ENCODE data around the gene FECH. TPM values are rescaled to one million over a fixed set of nuclear protein-coding genes. Genes with fewer than 3 reads are reported as not detected.

FECH gene
- total and polyA plus RNA-seq, 2 donors (not counting 1 experiment from before 2014, with no cell fraction given) = 5.8 to 10.4 TPM

DNA sequence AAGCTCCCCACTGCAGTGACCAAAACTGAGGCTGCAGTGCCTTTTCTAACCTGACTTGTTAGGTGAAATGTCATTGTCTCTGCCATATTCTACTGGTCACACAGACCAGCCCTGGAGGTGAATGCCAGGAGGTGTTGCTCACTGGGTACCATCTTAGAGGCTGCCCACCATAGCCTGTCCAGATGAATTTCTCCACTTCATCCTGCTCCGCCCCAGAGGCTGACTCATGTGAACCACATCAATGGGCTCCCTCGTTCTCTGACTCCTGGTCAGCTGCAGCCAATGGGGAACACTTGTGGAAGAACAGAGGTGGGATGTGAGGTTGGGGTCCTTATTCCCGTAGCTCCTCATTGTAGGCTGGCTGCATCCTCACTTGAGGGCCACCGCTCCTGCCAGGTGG, 38.5 kb upstream of the FECH start:
- Histone ChIP-seq H3K9ac (ENCODE audit: low read length) (no peak overlapping the region), H3K79me2 (ENCODE audit: control insufficient read depth, insufficient read depth, low read length) (peaks cover 14% of the 10 kb centered on the region), H3K27me3 (replicated peaks in 1 of 4; ENCODE audit: control extremely low read depth in 1 of 4, control insufficient read depth in 3 of 4, insufficient read depth in 4 of 4, low read length in 3 of 4) (no peaks in the 10 kb centered on the region), H3K36me3 (replicated peaks in 1 of 2; ENCODE audit: control extremely low read depth in 1 of 2, control insufficient read depth in 1 of 2, extremely low read depth in 1 of 2, insufficient read depth in 2 of 2, low read length in 1 of 2) (no peaks in the 10 kb centered on the region), H3K4me3 (ENCODE audit: control extremely low read depth in 1 of 5, extremely low read depth in 1 of 5, insufficient read depth in 1 of 5, low read depth in 2 of 5, low read length in 4 of 5) (no peak overlapping the region), H3K27ac (ENCODE audit: low read length in 2 of 2) (no peak overlapping the region), H3K4me2 (replicated peaks; ENCODE audit: low read depth, low read length, poor library complexity, severe bottlenecking) (no peak overlapping the region), H2AFZ (ENCODE audit: insufficient read depth, low read depth, low read length, poor library complexity, severe bottlenecking) (no peak overlapping the region), H3K9me3 (ENCODE audit: control extremely low read depth in 1 of 3, control insufficient read depth in 2 of 3, insufficient read depth in 1 of 3, low read length in 2 of 3) (no peaks in the 10 kb centered on the region), H3K4me1 (ENCODE audit: control insufficient read depth in 2 of 2, insufficient read depth in 2 of 2, low read length in 2 of 2) (peaks cover 11 to 24% of the 10 kb centered on the region in 2 donors), H4K20me1 (ENCODE audit: control insufficient read depth, insufficient read depth, low read length, poor library complexity, severe bottlenecking) (no peaks in the 10 kb centered on the region)
- TF ChIP-seq, protein P1, sequence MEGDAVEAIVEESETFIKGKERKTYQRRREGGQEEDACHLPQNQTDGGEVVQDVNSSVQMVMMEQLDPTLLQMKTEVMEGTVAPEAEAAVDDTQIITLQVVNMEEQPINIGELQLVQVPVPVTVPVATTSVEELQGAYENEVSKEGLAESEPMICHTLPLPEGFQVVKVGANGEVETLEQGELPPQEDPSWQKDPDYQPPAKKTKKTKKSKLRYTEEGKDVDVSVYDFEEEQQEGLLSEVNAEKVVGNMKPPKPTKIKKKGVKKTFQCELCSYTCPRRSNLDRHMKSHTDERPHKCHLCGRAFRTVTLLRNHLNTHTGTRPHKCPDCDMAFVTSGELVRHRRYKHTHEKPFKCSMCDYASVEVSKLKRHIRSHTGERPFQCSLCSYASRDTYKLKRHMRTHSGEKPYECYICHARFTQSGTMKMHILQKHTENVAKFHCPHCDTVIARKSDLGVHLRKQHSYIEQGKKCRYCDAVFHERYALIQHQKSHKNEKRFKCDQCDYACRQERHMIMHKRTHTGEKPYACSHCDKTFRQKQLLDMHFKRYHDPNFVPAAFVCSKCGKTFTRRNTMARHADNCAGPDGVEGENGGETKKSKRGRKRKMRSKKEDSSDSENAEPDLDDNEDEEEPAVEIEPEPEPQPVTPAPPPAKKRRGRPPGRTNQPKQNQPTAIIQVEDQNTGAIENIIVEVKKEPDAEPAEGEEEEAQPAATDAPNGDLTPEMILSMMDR (IDR thresholded peaks at IDR 0.05) = no peak
- TF ChIP-seq EZH2 (IDR thresholded peaks at IDR 0.05; ENCODE audit: borderline replicate concordance, insufficient read depth, low read depth, low read length, poor library complexity, severe bottlenecking) = no peak
- ATAC-seq (ENCODE audit: low read depth) (no peak), DNase-seq (no peak)
- 91% methylated on average over 3 of the region's 4 CpGs for WGBS (ENCODE audit: insufficient coverage)
- Mint-ChIP-seq H3K4me1 (peaks cover 23% of the 10 kb centered on the region), H3K9me3 (ENCODE audit: insufficient read depth) (no peaks in the 10 kb centered on the region), H3K27ac (peak overlapping the region; percentile 41), H3K4me3 (no peak overlapping the region), H3K27me3 (no peaks in the 10 kb centered on the region)
- ChIA-PET CTCF (interaction anchor here (0.6 kb wide), 1 partner anchor 43 kb away, joined by 3 read pairs; no protein-coding TSS in a partner anchor), POLR2A (interaction anchor here (1.3 kb wide), 1 partner anchor 124 kb away, joined by 4 read pairs; no protein-coding TSS in a partner anchor)
- intact Hi-C loops (cut with micrococcal nuclease) = loop anchor here (5.0 to 10.0 kb wide), 2 partner anchors 970 to 1512 kb away; partner anchors contain the start of genes SEC11C and WDR7

DNA sequence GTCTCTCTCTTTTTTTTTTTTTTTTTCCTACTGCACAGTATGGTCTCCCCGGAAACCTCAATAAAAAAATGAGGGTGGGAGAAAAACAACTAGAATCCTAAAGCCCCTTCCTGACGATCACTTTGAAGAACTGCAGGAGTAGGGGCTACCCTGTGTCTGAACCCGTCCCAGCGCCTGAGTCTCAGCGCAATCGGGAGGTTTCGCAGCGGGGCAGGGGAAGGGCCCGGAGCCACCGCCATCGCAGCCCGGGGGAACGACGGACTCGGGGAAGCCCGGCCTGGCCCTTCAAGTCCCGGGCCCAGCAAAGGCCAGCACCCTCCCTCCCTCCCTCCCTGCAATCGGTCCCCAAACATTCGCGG, 34.7 kb upstream of the FECH start:
- H3K4me3 Mint-ChIP-seq = peak overlapping the region; percentile 93
- peak; percentile 4 for ATAC-seq (ENCODE audit: low read depth)

More for the DNA sequence above, 34.7 kb upstream of the FECH start:
- H3K27me3 ChIP-seq (replicated peaks in 1 of 4; ENCODE audit: control extremely low read depth in 1 of 4, control insufficient read depth in 3 of 4, insufficient read depth in 4 of 4, low read length in 3 of 4) = no peaks in the 10 kb centered on the region
- H3K9ac ChIP-seq (ENCODE audit: low read length) = peak overlapping the region; percentile 63
- H3K4me2 ChIP-seq (replicated peaks; ENCODE audit: low read depth, low read length, poor library complexity, severe bottlenecking) = peak overlapping the region; percentile 79
- H3K36me3 ChIP-seq (replicated peaks in 1 of 2; ENCODE audit: control extremely low read depth in 1 of 2, control insufficient read depth in 1 of 2, extremely low read depth in 1 of 2, insufficient read depth in 2 of 2, low read length in 1 of 2) = peaks cover 0 to 13% of the 10 kb centered on the region in 2 experiments
- H3K4me1 ChIP-seq (ENCODE audit: control insufficient read depth in 2 of 2, insufficient read depth in 2 of 2, low read length in 2 of 2) = peaks cover 11 to 24% of the 10 kb centered on the region in 2 donors
- ChIA-PET CTCF (interaction anchor here (0.9 to 2.1 kb wide), 5 partner anchors 8 to 238 kb away, joined by 3 to 14 read pairs (median 4); no protein-coding TSS in a partner anchor), POLR2A (interaction anchor here (0.7 to 2.1 kb wide), 3 partner anchors 9 to 448 kb away, joined by 7 to 35 read pairs (median 11); no protein-coding TSS in a partner anchor)
- Mint-ChIP-seq H3K27ac (peak overlapping the region; percentile 95), H3K27me3 (no peaks in the 10 kb centered on the region), H3K9me3 (ENCODE audit: insufficient read depth) (no peaks in the 10 kb centered on the region), H3K4me1 (peaks cover 32% of the 10 kb centered on the region)
- H3K9me3 ChIP-seq (ENCODE audit: control extremely low read depth in 1 of 3, control insufficient read depth in 2 of 3, insufficient read depth in 1 of 3, low read length in 2 of 3) = no peaks in the 10 kb centered on the region
- WGBS (ENCODE audit: insufficient coverage) = 1% methylated on average over 20 of the region's 20 CpGs
- peak overlapping the region; percentile 85 to 90 (median 89) for H3K4me3 ChIP-seq (ENCODE audit: control extremely low read depth in 1 of 5, extremely low read depth in 1 of 5, insufficient read depth in 1 of 5, low read depth in 2 of 5, low read length in 4 of 5)
- no peak for TF ChIP-seq EZH2 (IDR thresholded peaks at IDR 0.05; ENCODE audit: borderline replicate concordance, insufficient read depth, low read depth, low read length, poor library complexity, severe bottlenecking)
- TF ChIP-seq, protein P1 (IDR thresholded peaks at IDR 0.05) = no peak
- H4K20me1 ChIP-seq (ENCODE audit: control insufficient read depth, insufficient read depth, low read length, poor library complexity, severe bottlenecking) = no peaks in the 10 kb centered on the region
- peaks cover 43% of the 10 kb centered on the region for H3K79me2 ChIP-seq (ENCODE audit: control insufficient read depth, insufficient read depth, low read length)
- intact Hi-C loops (cut with micrococcal nuclease) = loop anchor here (1.0 to 10.0 kb wide), 4 partner anchors 9 to 1516 kb away; partner anchors contain the start of genes FECH, SEC11C and WDR7
- no peak for DNase-seq
- H2AFZ ChIP-seq (ENCODE audit: insufficient read depth, low read depth, low read length, poor library complexity, severe bottlenecking) = peak overlapping the region; percentile 88
- H3K27ac ChIP-seq (ENCODE audit: low read length in 2 of 2) = peak overlapping the region; percentile 86 to 88

Measured in B cell (primary cell).